HEK293T (cell line): ENCODE data around the gene RALB.

Experiments used
- CTCF ChIA-PET: fragments of 350-600 bp; formaldehyde crosslinking; extraction: SDS; loops from one replicate; lab custom pipeline; 2021; ENCODE audit warnings: antibody characterized with exemption, inconsistent platforms; lab: Yijun Ruan, JAX
- POLR2A ChIA-PET: fragments of 350-600 bp; formaldehyde crosslinking; extraction: SDS; loops from one replicate; lab custom pipeline; 2020; ENCODE audit warnings: antibody characterized with exemption, inconsistent platforms; lab: Yijun Ruan, JAX
- DNase-seq: peaks from one replicate; pipeline ENCODE4 v3.0.0; 2012; ENCODE audit warnings: mixed read lengths; ENCODE audit errors: extremely low spot score
- ARNT ChIP-seq: fragments of 450-650 bp; IDR thresholded peaks from 2 replicates; pipeline ENCODE4 v1.6.1; 2017; ENCODE audit warnings: mild to moderate bottlenecking
- BHLHE40 ChIP-seq: fragments of 450-650 bp; IDR thresholded peaks from 2 replicates; pipeline ENCODE4 v1.6.1; 2016; ENCODE audit warnings: mild to moderate bottlenecking, moderate library complexity, borderline replicate concordance
- CTBP1 ChIP-seq: fragments of 450-650 bp; IDR thresholded peaks from 2 replicates; pipeline ENCODE4 v1.6.1; 2016; ENCODE audit warnings: borderline replicate concordance
- ELF4 ChIP-seq: fragments of 450-650 bp; IDR thresholded peaks from 2 replicates; pipeline ENCODE4 v1.6.1; 2017; ENCODE audit warnings: antibody characterized with exemption
- FOXA1 ChIP-seq: fragments of 450-650 bp; IDR thresholded peaks from 2 replicates; pipeline ENCODE4 v1.6.1; 2016; ENCODE audit warnings: mild to moderate bottlenecking
- FOXK2 ChIP-seq: fragments of 450-650 bp; IDR thresholded peaks from 2 replicates; pipeline ENCODE4 v1.6.1; 2016; ENCODE audit warnings: mild to moderate bottlenecking
- FOXM1 ChIP-seq: fragments of 450-650 bp; IDR thresholded peaks from 2 replicates; pipeline ENCODE4 v1.6.1; 2017; ENCODE audit warnings: mild to moderate bottlenecking, borderline replicate concordance
- HDGF ChIP-seq: fragments of 450-650 bp; IDR thresholded peaks from 2 replicates; pipeline ENCODE4 v1.6.1; 2017; ENCODE audit warnings: antibody characterized with exemption, borderline replicate concordance
- L3MBTL2 ChIP-seq: fragments of 450-650 bp; conservative IDR thresholded peaks from 2 replicates; pipeline ENCODE4 v1.6.1; 2016; ENCODE audit warnings: mild to moderate bottlenecking
- LEF1 ChIP-seq: fragments of 450-650 bp; IDR thresholded peaks from 2 replicates; pipeline ENCODE4 v1.6.1; 2017; ENCODE audit warnings: mild to moderate bottlenecking, borderline replicate concordance
- NFRKB ChIP-seq: fragments of 450-650 bp; IDR thresholded peaks from 2 replicates; pipeline ENCODE4 v1.6.1; 2016; ENCODE audit warnings: mild to moderate bottlenecking, moderate library complexity
- SP1 ChIP-seq: fragments of 450-650 bp; IDR thresholded peaks from 2 replicates; pipeline ENCODE4 v1.6.1; 2017
- SUZ12 ChIP-seq: fragments of 450-650 bp; IDR thresholded peaks from 2 replicates; pipeline ENCODE4 v1.6.1; 2016; ENCODE audit warnings: mild to moderate bottlenecking
- TARDBP ChIP-seq: fragments of 450-650 bp; IDR thresholded peaks from 2 replicates; pipeline ENCODE4 v1.6.1; 2016
- ZNF384 ChIP-seq: fragments of 450-650 bp; IDR thresholded peaks from 2 replicates; pipeline ENCODE4 v1.6.1; 2016
- TF ChIP-seq, protein P1 (sequence below): fragments of 450-650 bp; IDR thresholded peaks from 2 replicates; pipeline ENCODE4 v1.6.1; 2016

RALB gene

GRCh38 chr2:120261387-120262006, 8.8 kb downstream of the RALB start:
- no peak for DNase-seq
- ChIA-PET POLR2A (no interaction called here), CTCF (no interaction called here)
- TF ChIP-seq ELF4 (no peak), BHLHE40 (no peak), ARNT (no peak), FOXK2 (no peak), SUZ12 (no peak), TARDBP (no peak), FOXM1 (no peak), HDGF (no peak), NFRKB (no peak), LEF1 (no peak), ZNF384 (no peak), FOXA1 (no peak)
- TF ChIP-seq, protein P1, sequence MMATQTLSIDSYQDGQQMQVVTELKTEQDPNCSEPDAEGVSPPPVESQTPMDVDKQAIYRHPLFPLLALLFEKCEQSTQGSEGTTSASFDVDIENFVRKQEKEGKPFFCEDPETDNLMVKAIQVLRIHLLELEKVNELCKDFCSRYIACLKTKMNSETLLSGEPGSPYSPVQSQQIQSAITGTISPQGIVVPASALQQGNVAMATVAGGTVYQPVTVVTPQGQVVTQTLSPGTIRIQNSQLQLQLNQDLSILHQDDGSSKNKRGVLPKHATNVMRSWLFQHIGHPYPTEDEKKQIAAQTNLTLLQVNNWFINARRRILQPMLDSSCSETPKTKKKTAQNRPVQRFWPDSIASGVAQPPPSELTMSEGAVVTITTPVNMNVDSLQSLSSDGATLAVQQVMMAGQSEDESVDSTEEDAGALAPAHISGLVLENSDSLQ: no peak

GRCh38 chr2:120262150-120262549, 9.5 kb downstream of the RALB start:
- ChIA-PET CTCF (no interaction called here), POLR2A (no interaction called here)
- TF ChIP-seq FOXM1: no peak
- TF ChIP-seq ELF4: no peak
- TF ChIP-seq L3MBTL2: no peak
- TF ChIP-seq SUZ12: no peak
- no peak for TF ChIP-seq NFRKB
- no peak for TF ChIP-seq FOXA1

GRCh38 chr2:120262761-120263428, 10.2 kb downstream of the RALB start:
- CTCF ChIA-PET: interaction anchor here (2.1 kb wide), 1 partner anchor 20 kb away, joined by 6 read pairs; no protein-coding TSS in a partner anchor
- no peak for DNase-seq

More at GRCh38 chr2:120262150-120262549, 9.5 kb downstream of the RALB start:
- DNase-seq: no peak

DNA sequence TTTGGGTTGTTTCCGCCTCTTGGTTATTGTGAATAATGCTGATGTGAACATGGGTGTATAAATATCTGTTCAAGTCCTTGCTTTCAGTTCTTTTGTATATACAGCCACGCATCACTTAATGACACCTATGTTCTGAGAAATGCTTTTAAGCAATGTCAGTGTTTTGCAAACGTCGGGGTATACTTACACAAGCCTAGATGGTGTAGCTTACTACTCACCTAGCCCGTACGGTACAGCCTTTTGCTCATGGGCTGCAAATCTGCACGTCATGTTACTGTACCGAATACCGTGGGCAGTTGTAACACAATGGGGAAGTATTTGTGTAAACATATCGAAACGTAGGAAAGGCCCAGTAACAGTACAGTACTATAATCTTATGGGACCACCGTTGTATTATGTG, 12.4 kb downstream of the RALB start:
- POLR2A ChIA-PET: interaction anchor here (1.1 kb wide), 1 partner anchor 20 kb away, joined by 3 read pairs; no protein-coding TSS in a partner anchor
- TF ChIP-seq SP1 (no peak), FOXA1 (no peak), CTBP1 (no peak), ZNF384 (no peak), ARNT (no peak), FOXK2 (no peak)
- no peak for DNase-seq
- CTCF ChIA-PET: no interaction called here

More at GRCh38 chr2:120262761-120263428, 10.2 kb downstream of the RALB start:
- TF ChIP-seq L3MBTL2 (no peak), ELF4 (no peak), SUZ12 (no peak), TARDBP (no peak), BHLHE40 (no peak), NFRKB (no peak), FOXK2 (no peak), ARNT (no peak), FOXA1 (no peak), LEF1 (no peak), ZNF384 (no peak), CTBP1 (no peak), SP1 (no peak), HDGF (no peak), FOXM1 (no peak)
- TF ChIP-seq, protein P1: no peak
- POLR2A ChIA-PET: no interaction called here

GRCh38 chr2:120267348-120267747, 14.7 kb downstream of the RALB start:
- no peak for DNase-seq
- POLR2A ChIA-PET: no interaction called here
- no peak for TF ChIP-seq ELF4
- no peak for TF ChIP-seq TARDBP
- TF ChIP-seq HDGF: no peak
- no peak for TF ChIP-seq FOXK2
- TF ChIP-seq, protein P1: no peak
- TF ChIP-seq L3MBTL2: no peak
- no peak for TF ChIP-seq BHLHE40
- no peak for TF ChIP-seq SUZ12
- no peak for TF ChIP-seq LEF1
- TF ChIP-seq SP1: no peak
- CTCF ChIA-PET: no interaction called here

- TF ChIP-seq SP1 (no peak), FOXK2 (no peak), ZNF384 (no peak), FOXA1 (no peak), SUZ12 (no peak), LEF1 (no peak), NFRKB (no peak), ARNT (no peak), ELF4 (no peak), CTBP1 (no peak), L3MBTL2 (no peak), HDGF (no peak)
- TF ChIP-seq, protein P1: no peak
- DNase-seq: no peak
- CTCF ChIA-PET: no interaction called here
- POLR2A ChIA-PET: no interaction called here
Measured at GRCh38 chr2:120269076-120269744, 16.6 kb downstream of the RALB start.
